Adrenal gland (tissue), 12 donors: ENCODE measurements around the gene GEMIN2. TPM values are rescaled to one million over a fixed set of nuclear protein-coding genes. Genes with fewer than 3 reads are reported as not detected.

Experiments used
- DNase-seq, 7 donors: peaks; one replicate each; pipeline ENCODE4 v3.0.0-alpha.2; 2019 to 2020
- H3K27ac ChIP-seq, 5 donors: fragments of 200-600 bp; sonication (generic) in 4 of 5; 1 replicate in 3 of 5; 2 replicates in 2 of 5; pipeline versions ENCODE4 v1.5.1 to v1.8.0; 2016 to 2020; ENCODE audit warnings: mild to moderate bottlenecking in 1 of 5
- H3K27me3 ChIP-seq: fragments of 200-600 bp; 2 replicates; pipeline ENCODE4 v1.8.0; 2021
- H3K36me3 ChIP-seq, 2 donors: fragments of 200-600 bp; replicated peaks in 1 of 2; 1 replicate in 1 of 2; 2 replicates in 1 of 2; pipeline versions ENCODE4 v1.5.1 to v1.8.0; 2018 to 2022
- H3K4me1 ChIP-seq, 2 donors: fragments of 200-600 bp; replicated peaks in 1 of 2; 1 replicate in 1 of 2; 2 replicates in 1 of 2; pipeline versions ENCODE4 v1.5.1 to v1.8.0; 2018 to 2021
- H3K4me3 ChIP-seq, 4 donors: fragments of 200-600 bp; sonication (generic) in 3 of 4; one replicate each; pipeline ENCODE4 v1.5.1; 2016 to 2018
- H3K9me3 ChIP-seq, 3 donors: fragments of 200-600 bp; sonication (generic) in 1 of 3; replicated peaks in 1 of 3; 1 replicate in 2 of 3; 2 replicates in 1 of 3; pipeline versions ENCODE4 v1.5.1 to v1.8.0; 2016 to 2021
- CTCF ChIP-seq, 6 experiments: fragments of 450-650 bp in 4 of 6; fragments of 200-600 bp in 2 of 6; sonication (generic) in 1 of 6; IDR thresholded peaks; 1 replicate in 5 of 6; 2 replicates in 1 of 6; pipeline versions ENCODE4 v1.5.1 to v1.8.0; 2016 to 2021; ENCODE audit warnings: antibody characterized with exemption in 6 of 6, mild to moderate bottlenecking in 2 of 6, moderate library complexity in 1 of 6
- POLR2A ChIP-seq, 2 donors: fragments of 450-650 bp; IDR thresholded peaks; one replicate each; pipeline ENCODE4 v1.6.1; 2017; ENCODE audit warnings: antibody characterized with exemption in 2 of 2, mild to moderate bottlenecking in 2 of 2, moderate library complexity in 1 of 2
- WGBS, 4 donors: extraction: QIAGEN DNeasy Blood & Tissue Kit in 2 of 4; methylation state at CpG; one replicate each; pipeline versions ENCODE4 v1.1.5 to v1.1.7; 2013 to 2017; 5-methylcytosine and 5-hydroxymethylcytosine counted together
- intact Hi-C, 2 donors: fragments of 100-400 bp; cut with DNase I; formaldehyde crosslinking; loops; one replicate each; pipeline versions ENCODE4 v1.14.1 to v1.15.0; 2022 to 2023
- polyA plus RNA-seq, 3 donors: library from polyadenylated mRNA; stranded (reverse); fragments of 200-250 nt in 2 of 3; fragments of 350-450 nt in 1 of 3; fragmentation: Illumina TruSeq in 1 of 3; extraction: RNeasy Lipid Tissue Mini Kit (QIAGEN cat#74804) in 1 of 3; gene quantifications; one replicate each; pipeline ENCODE4 v1.2.3, GENCODE V29; 2013 to 2014
- total RNA-seq, 9 donors: library from RNA; depleted of rRNA in 4 of 9; stranded (reverse); fragments of >200 nt in 4 of 9; fragments of 120-200 nt in 1 of 9; fragmentation: NEBNext Ultra II Directional in 1 of 9; extraction: Animal tissue kit (Norgen Biotek cat#: 25700) in 1 of 9; gene quantifications; one replicate each; pipeline versions ENCODE4 v1.1.0 to v1.2.4, GENCODE V29; 2013 to 2023
- donor health status: healthy with polysubstance abuse.
- donor health status: Bipolar disorder and iron deficiency.
- donor health status: DM: yes; HTN: yes; CAD: no.
- donor health status: DM: no; HTN: no; CAD: no.
- donor health status: DM: no; HTN: no; CAD: no.
- donor health status: DM: yes; HTN: yes; CAD: no.

GEMIN2 gene
- total and polyA plus RNA-seq, 12 donors = 1.1 to 21.2 (median 10.1) TPM

DNA sequence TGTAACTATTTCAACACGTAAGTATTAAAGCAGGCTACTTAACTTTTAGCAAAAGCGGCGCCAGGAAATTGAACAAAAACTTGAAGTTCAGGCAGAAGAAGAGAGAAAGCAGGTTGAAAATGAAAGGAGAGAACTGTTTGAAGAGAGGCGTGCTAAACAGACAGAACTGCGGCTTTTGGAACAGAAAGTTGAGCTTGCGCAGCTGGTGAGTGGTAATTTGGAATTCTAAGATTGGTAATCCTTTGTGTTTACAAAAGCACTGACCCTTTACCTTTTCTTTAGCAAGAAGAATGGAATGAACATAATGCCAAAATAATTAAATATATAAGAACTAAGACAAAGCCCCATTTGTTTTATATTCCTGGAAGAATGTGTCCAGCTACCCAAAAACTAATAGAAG lies 64.9 kb downstream of the GEMIN2 start:
- TF ChIP-seq POLR2A (IDR thresholded peaks at IDR 0.05) = no peak
- TF ChIP-seq CTCF (IDR thresholded peaks at IDR 0.05) = no peak
- Histone ChIP-seq H3K27me3 (no peaks in the 10 kb centered on the region), H3K4me1 (peaks cover 6 to 20% of the 10 kb centered on the region in 2 donors), H3K4me3 (no peak overlapping the region), H3K36me3 (peaks cover 0 to 70% of the 10 kb centered on the region in 2 donors), H3K27ac (no peak overlapping the region), H3K9me3 (no peaks in the 10 kb centered on the region)
- intact Hi-C loops = loop anchor here in 1 of 2 donors (10.0 kb wide), 1 partner anchor 256 kb away; the partner anchor contains the start of gene FBXO33
- 95 to 97% (median 96%) methylated on average over 6 of the region's 6 CpGs for WGBS, 4 donors
- no peak for DNase-seq

GRCh38 chr14:39180553-39180952 lies 66.4 kb downstream of the GEMIN2 start:
- Histone ChIP-seq H3K4me3 (no peak overlapping the region), H3K36me3 (peaks cover 0 to 76% of the 10 kb centered on the region in 2 donors)
- 85 to 92% (median 90%) methylated on average over 5 of the region's 5 CpGs for WGBS, 4 donors

DNA sequence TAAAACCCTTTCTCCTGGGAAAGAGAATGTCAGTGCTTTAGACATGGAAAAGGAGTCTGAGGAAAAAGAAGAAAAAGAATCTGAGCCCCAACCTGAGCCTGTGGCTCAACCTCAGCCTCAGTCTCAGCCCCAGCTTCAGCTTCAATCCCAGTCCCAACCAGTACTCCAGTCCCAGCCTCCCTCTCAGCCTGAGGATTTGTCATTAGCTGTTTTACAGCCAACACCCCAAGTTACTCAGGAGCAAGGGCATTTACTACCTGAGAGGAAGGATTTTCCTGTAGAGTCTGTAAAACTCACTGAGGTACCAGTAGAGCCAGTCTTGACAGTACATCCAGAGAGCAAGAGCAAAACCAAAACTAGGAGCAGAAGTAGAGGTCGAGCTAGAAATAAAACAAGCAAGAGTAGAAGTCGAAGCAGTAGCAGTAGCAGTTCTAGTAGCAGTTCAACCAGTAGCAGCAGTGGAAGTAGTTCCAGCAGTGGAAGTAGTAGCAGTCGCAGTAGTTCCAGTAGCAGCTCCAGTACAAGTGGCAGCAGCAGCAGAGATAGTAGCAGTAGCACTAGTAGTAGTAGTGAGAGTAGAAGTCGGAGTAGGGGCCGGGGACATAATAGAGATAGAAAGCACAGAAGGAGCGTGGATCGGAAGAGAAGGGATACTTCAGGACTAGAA lies 67.0 kb downstream of the GEMIN2 start:
- no peak for DNase-seq
- Histone ChIP-seq H3K4me3 (no peak overlapping the region), H3K4me1 (peaks cover 3 to 16% of the 10 kb centered on the region in 2 donors), H3K27ac (no peak overlapping the region), H3K9me3 (no peaks in the 10 kb centered on the region), H3K36me3 (peaks cover 0 to 76% of the 10 kb centered on the region in 2 donors), H3K27me3 (no peaks in the 10 kb centered on the region)
- no peak for TF ChIP-seq POLR2A (IDR thresholded peaks at IDR 0.05)
- no peak for TF ChIP-seq CTCF (IDR thresholded peaks at IDR 0.05)
- 90 to 94% (median 92%) methylated on average over 7 of the region's 7 CpGs for WGBS, 4 donors
- intact Hi-C loops = loop anchor here in 1 of 2 donors (10.0 kb wide), 1 partner anchor 84 kb away; no protein-coding TSS in a partner anchor

More at GRCh38 chr14:39180553-39180952, 66.4 kb downstream of the GEMIN2 start:
- intact Hi-C loops = loop anchor here in 1 of 2 donors (10.0 kb wide), 1 partner anchor 84 kb away; no protein-coding TSS in a partner anchor
- Histone ChIP-seq H3K9me3 (no peaks in the 10 kb centered on the region), H3K27ac (no peak overlapping the region), H3K27me3 (no peaks in the 10 kb centered on the region), H3K4me1 (peaks cover 6 to 20% of the 10 kb centered on the region in 2 donors)
- no peak for TF ChIP-seq CTCF (IDR thresholded peaks at IDR 0.05)
- TF ChIP-seq POLR2A (IDR thresholded peaks at IDR 0.05) = no peak
- no peak for DNase-seq

DNA sequence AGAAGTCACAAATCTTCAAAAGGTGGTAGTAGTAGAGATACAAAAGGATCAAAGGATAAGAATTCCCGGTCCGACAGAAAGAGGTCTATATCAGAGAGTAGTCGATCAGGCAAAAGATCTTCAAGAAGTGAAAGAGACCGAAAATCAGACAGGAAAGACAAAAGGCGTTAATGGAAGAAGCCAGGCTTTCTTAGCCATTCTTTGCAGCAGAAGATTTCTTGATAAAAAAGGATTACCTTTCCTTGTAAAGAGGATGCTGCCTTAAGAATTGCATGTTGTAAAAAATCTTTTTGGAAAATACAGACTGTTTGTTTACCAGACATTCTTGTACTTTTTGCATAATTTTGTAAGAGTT lies 67.5 kb downstream of the GEMIN2 start:
- Histone ChIP-seq H3K9me3 (no peaks in the 10 kb centered on the region), H3K4me3 (no peak overlapping the region), H3K36me3 (peaks cover 0 to 72% of the 10 kb centered on the region in 2 donors), H3K27me3 (no peaks in the 10 kb centered on the region), H3K4me1 (peaks cover 0 to 11% of the 10 kb centered on the region in 2 donors), H3K27ac (no peak overlapping the region)
- intact Hi-C loops = loop anchor here in 1 of 2 donors (10.0 kb wide), 1 partner anchor 83 kb away; no protein-coding TSS in a partner anchor
- 76 to 85% (median 81%) methylated on average over 5 of the region's 5 CpGs for WGBS, 4 donors
- DNase-seq = no peak
- TF ChIP-seq POLR2A (IDR thresholded peaks at IDR 0.05) (no peak), CTCF (IDR thresholded peaks at IDR 0.05) (no peak)
